Natural killer cell treated with Interleukin-12 subunit alpha and Interleukin-12 subunit beta and Interleukin-15 and Interleukin-18, amount 100 ng/mL, for 72 hours (primary cell): ENCODE measurements around the gene OR51M1. TPM values are rescaled to one million over a fixed set of nuclear protein-coding genes. Genes with fewer than 3 reads are reported as not detected.

Source experiments
- ATAC-seq, 2 donors: fragments of 150-1000 bp; cut with Tn5 transposase in 1 of 2; sonication (Bioruptor Pico), chemical (Tn5 transposase) in 1 of 2; 2 replicates each; pipeline ENCODE4 v1.10.0; 2021
- DNase-seq: peaks from one replicate; pipeline ENCODE4 v3.0.0; 2022; ENCODE audit warnings: low spot score
- H3K27ac Mint-ChIP-seq, 2 donors: 1 replicate in 1 of 2; 2 replicates in 1 of 2; pipeline ENCODE4 v1.8.0; 2022; ENCODE audit warnings: mixed read lengths in 2 of 2, mild to moderate bottlenecking in 1 of 2, moderate library complexity in 1 of 2
- H3K27me3 Mint-ChIP-seq, 2 donors: 1 replicate in 1 of 2; 2 replicates in 1 of 2; pipeline ENCODE4 v1.8.0; 2022; ENCODE audit warnings: mixed read lengths in 2 of 2
- H3K36me3 Mint-ChIP-seq: one replicate; pipeline ENCODE4 v1.8.0; 2022; ENCODE audit warnings: mixed read lengths
- H3K4me1 Mint-ChIP-seq, 2 donors: 1 replicate in 1 of 2; 2 replicates in 1 of 2; pipeline ENCODE4 v1.8.0; 2022; ENCODE audit warnings: low read depth in 2 of 2, mixed read lengths in 2 of 2, mild to moderate bottlenecking in 1 of 2
- H3K4me3 Mint-ChIP-seq: one replicate; pipeline ENCODE4 v1.8.0; 2022; ENCODE audit warnings: mixed read lengths
- H3K9me3 Mint-ChIP-seq: 2 replicates; pipeline ENCODE4 v1.8.0; 2022; ENCODE audit warnings: mixed read lengths
- total RNA-seq, 2 donors: library from RNA; stranded (reverse); gene quantifications; one replicate each; pipeline ENCODE4 v1.2.3, GENCODE V29; 2022

The OR51M1 gene
- total RNA-seq, 2 donors from 2014 or later: not detected

DNA sequence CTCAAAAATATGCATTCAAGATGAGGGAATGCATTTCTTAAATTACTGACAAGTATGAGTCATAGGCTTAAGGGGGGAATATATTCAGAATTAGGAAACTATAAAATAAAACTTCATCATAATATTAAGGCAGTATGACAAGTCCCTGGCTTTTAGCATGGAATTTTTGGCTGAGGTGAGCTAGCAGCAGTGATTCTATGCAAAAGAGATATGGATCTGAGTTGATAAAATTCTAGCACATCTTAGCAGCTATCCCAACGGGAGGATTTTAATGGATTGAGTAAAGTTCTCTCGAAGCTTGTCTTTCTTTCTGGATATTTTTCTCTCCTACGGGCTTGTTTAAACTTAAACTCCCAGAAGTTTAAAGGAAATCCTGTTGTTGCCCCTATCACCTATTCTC lies 39.5 kb downstream of the OR51M1 start:
- ATAC-seq: no peak
- Mint-ChIP-seq H3K27ac (no peak overlapping the region), H3K9me3 (peaks cover 4% of the 10 kb centered on the region), H3K27me3 (peaks cover 18 to 27% of the 10 kb centered on the region in 2 donors), H3K36me3 (no peaks in the 10 kb centered on the region), H3K4me3 (no peak overlapping the region), H3K4me1 (no peaks in the 10 kb centered on the region)
- DNase-seq: no peak

GRCh38 chr11:5441414-5441813 lies 57.8 kb downstream of the OR51M1 start, which contains the start of gene OR51I1:
Gene OR51I1, minus strand, starts transcription at chr11:5441514. Its CDS starts 0 bp downstream, at chr11:5441514.
- peaks cover 15 to 40% of the 10 kb centered on the region in 2 donors for H3K27me3 Mint-ChIP-seq
- H3K4me1 Mint-ChIP-seq: no peaks in the 10 kb centered on the region
- no peak within 1 kb of the TSS for H3K27ac Mint-ChIP-seq
- H3K4me3 Mint-ChIP-seq: no peak within 1 kb of the TSS
- DNase-seq (no peak), ATAC-seq (no peak)
- H3K36me3 Mint-ChIP-seq: no peaks in the 10 kb centered on the region
- peaks cover 7% of the 10 kb centered on the region for H3K9me3 Mint-ChIP-seq

Other genes starting within 250 kb of the OR51M1 start
- gene OR52A5, start 245.5 kb upstream of the OR51M1 start, total RNA-seq: not detected
- gene OR52A1, start 229.1 kb upstream of the OR51M1 start, total RNA-seq: not detected
- gene OR51V1, start 183.1 kb upstream of the OR51M1 start, total RNA-seq: not detected
- gene HBB, start 156.7 kb upstream of the OR51M1 start, total RNA-seq: not detected
- gene HBD, start 149.3 kb upstream of the OR51M1 start, total RNA-seq: not detected
- not detected for gene HBG1, start 134.0 kb upstream of the OR51M1 start, total RNA-seq
- gene HBG2, start 129.0 kb upstream of the OR51M1 start, total RNA-seq: not detected
- not detected for gene HBE1, start 113.9 kb upstream of the OR51M1 start, total RNA-seq
- gene OR51B4, start 81.9 kb upstream of the OR51M1 start, total RNA-seq: not detected
- gene OR51B2, start 59.5 kb upstream of the OR51M1 start, total RNA-seq: not detected
- not detected for gene OR51B5, start 40.3 kb upstream of the OR51M1 start, total RNA-seq
- gene OR51B6, start 32.3 kb upstream of the OR51M1 start, total RNA-seq: not detected
- gene OR51Q1, start 38.3 kb downstream of the OR51M1 start, total RNA-seq: not detected
- not detected for gene OR51I1, start 57.7 kb downstream of the OR51M1 start, total RNA-seq
- not detected for gene OR51I2, start 65.5 kb downstream of the OR51M1 start, total RNA-seq
- not detected for gene OR52D1, start 104.9 kb downstream of the OR51M1 start, total RNA-seq
- not detected for gene UBQLN3, start 126.1 kb downstream of the OR51M1 start, total RNA-seq
- under 1 TPM in 1 of 2 donors, not detected in 1; 0.17 TPM for gene UBQLNL, start 132.9 kb downstream of the OR51M1 start, total RNA-seq
- gene OR52H1, start 164.7 kb downstream of the OR51M1 start, total RNA-seq: not detected
- gene OR52B6, start 197.1 kb downstream of the OR51M1 start, total RNA-seq: not detected
- under 1 TPM in 1 of 2 donors, not detected in 1; 0.31 TPM for gene TRIM6, start 212.8 kb downstream of the OR51M1 start, total RNA-seq
- 1 to 10 TPM; 4.3 to 6.2 TPM for gene TRIM34, start 241.2 kb downstream of the OR51M1 start, total RNA-seq